GM10266 (cell line): ENCODE results near the gene ZFP1.

ENCODE experiments used
- DNase-seq: peaks from one replicate; pipeline ENCODE4 v3.0.0; 2012; ENCODE audit errors: extremely low spot score
- CTCF ChIP-seq: IDR thresholded peaks from 2 replicates; pipeline ENCODE4 v1.5.1; 2012; ENCODE audit warnings: mild to moderate bottlenecking, low read depth; ENCODE audit not compliant: control insufficient read depth, insufficient read depth; ENCODE audit errors: missing control alignments

The ZFP1 gene

DNA sequence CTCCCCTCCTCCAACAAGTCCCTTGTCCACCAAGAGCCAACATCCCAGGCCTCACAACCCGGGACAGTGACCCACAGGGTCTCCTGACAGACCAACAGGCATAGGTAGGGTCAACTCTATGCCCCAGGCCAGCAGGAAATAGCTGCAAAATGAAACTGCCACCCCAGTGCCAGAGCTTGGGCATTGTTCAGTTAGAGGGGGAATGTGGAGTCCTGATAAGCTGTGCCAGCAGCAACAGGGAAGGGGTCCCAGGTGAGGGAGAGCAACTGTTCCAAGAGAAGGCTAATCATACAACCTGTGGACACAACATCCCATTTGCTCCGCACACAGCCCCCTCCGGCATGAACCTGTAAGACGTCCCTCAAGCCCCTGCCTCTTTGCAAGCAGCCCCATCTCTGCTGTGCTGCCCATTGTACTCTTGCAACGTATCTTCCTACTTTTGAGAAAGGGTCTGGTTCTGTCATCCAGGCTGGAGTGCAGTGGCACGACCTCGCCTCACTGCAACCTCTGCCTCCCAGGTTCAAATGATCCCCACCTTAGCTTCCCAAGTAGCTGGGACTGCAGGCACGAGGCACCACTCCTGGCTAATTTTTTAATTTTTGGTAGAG is 41.4 kb downstream of the ZFP1 start:
- no peak for DNase-seq
- TF ChIP-seq CTCF = no peak

GRCh38 chr16:75192606-75193264 is 44.4 kb downstream of the ZFP1 start:
- TF ChIP-seq CTCF = no peak
- DNase-seq = no peak

DNA sequence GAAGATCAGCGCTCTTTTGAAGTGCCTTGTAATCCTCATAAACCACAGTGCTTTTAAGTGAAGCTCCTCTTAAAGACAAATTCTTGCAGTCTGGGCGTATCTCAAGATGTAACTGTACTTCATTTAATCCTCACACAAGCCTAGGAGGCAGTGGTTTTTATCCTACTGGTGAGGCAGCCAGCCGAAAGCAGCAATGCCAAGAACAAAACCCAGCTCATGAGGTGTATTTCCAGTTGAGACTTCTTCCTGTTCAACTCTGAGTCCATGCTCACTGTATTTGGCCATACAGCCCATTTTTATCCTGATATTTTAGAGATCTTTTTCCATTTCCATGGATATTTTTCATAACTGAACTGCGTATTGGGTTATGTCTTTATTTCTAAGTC is 44.9 kb downstream of the ZFP1 start:
- no peak for DNase-seq
- TF ChIP-seq CTCF = no peak

DNA sequence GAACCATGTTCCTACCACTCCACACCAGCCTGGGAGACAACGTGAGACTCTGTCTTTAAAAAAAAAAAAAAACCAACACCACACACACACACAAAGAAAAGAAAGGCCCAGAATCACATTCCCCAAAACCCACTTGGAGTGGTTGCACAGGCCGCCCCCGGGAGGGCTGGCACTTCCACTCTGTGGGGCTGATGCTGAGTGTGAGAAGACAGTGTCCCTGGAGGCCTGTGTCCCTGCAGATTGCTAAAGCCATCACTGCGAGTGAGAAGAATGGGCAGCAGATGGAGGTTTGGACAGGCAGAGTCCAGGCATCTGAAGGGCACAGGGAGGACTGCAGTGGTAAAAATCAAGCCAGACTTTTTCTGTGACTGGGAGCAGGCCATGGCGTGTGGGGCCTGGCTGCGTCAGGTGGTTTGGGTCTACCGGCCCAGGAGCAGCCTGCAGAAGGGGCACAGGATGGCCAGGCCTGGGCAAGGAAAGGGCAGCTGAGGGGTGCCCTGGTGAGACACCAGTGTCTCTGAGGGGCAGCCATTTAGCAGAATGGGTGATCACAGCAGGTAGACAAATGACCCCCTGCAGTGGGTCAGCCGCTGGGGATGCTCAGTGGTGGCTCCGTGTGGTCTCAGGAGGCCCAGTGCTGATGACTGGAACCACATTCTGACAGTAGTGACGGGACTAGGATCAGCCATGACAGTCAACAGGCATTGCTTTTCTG is 45.6 kb downstream of the ZFP1 start:
- DNase-seq = no peak
- TF ChIP-seq CTCF = no peak

- no peak for TF ChIP-seq CTCF
- DNase-seq = no peak
These were observed 47.8 kb downstream of the ZFP1 start for GRCh38 chr16:75195811-75196790.

- DNase-seq = no peak
- TF ChIP-seq CTCF = no peak
These were observed 48.5 kb downstream of the ZFP1 start for GRCh38 chr16:75196836-75197235.
